Neural cell (in vitro differentiated cells): ENCODE data around the gene NDUFB11. TPM values are rescaled to one million over a fixed set of nuclear protein-coding genes. Genes with fewer than 3 reads are reported as not detected.
"Not testable (repeated sequence)": the region's sequence is repeated elsewhere in the genome, so short reads cannot be mapped to it uniquely, and the experiment has no call there.

Experiments used
- H2AFZ ChIP-seq: fragments of 200-600, 300-800 bp; sonication (generic), shearing (Covaris generic); 2 replicates; pipeline ENCODE4 v1.6.0; 2014; ENCODE audit warnings: low read depth, mild to moderate bottlenecking, antibody characterized with exemption, low read length, moderate library complexity
- H3F3A ChIP-seq: fragments of 200-600 bp; shearing (Covaris generic); 2 replicates; pipeline ENCODE4 v1.6.1; 2016; ENCODE audit warnings: mild to moderate bottlenecking, moderate library complexity, mixed read lengths, antibody characterized with exemption, low read length; ENCODE audit not compliant: insufficient read depth, poor library complexity, severe bottlenecking
- H3K27ac ChIP-seq: fragments of 200-600, 300-800 bp; sonication (generic), shearing (Covaris generic); 2 replicates; pipeline ENCODE4 v1.5.1; 2014; ENCODE audit warnings: mild to moderate bottlenecking, low read length, moderate library complexity
- H3K27me3 ChIP-seq: fragments of 300-800, 200-600 bp; sonication (generic), shearing (Covaris generic); 2 replicates; pipeline ENCODE4 v1.6.0; 2014; ENCODE audit warnings: mild to moderate bottlenecking, low read depth, low read length, moderate library complexity; ENCODE audit not compliant: insufficient read depth
- H3K36me3 ChIP-seq: fragments of 300-800, 200-600 bp; sonication (generic), shearing (Covaris generic); 2 replicates; pipeline ENCODE4 v1.5.1; 2014; ENCODE audit warnings: mild to moderate bottlenecking, antibody characterized with exemption, low read length, moderate library complexity; ENCODE audit not compliant: insufficient read depth
- H3K4me2 ChIP-seq: fragments of 300-800, 200-600 bp; sonication (generic), shearing (Covaris generic); 2 replicates; pipeline ENCODE4 v1.6.0; 2014; ENCODE audit warnings: mild to moderate bottlenecking, low read length
- H3K4me3 ChIP-seq: fragments of 300-800, 200-600 bp; sonication (generic), shearing (Covaris generic); 2 replicates; pipeline ENCODE4 v1.5.1; 2014; ENCODE audit warnings: mild to moderate bottlenecking, low read length, moderate library complexity
- H3K79me2 ChIP-seq: fragments of 200-600 bp; shearing (Covaris generic); replicated peaks from 2 replicates; pipeline ENCODE4 v1.6.0; 2014; ENCODE audit warnings: mild to moderate bottlenecking, low read length, moderate library complexity; ENCODE audit not compliant: insufficient read depth
- H3K9ac ChIP-seq: fragments of 300-800, 200-600 bp; sonication (generic), shearing (Covaris generic); 2 replicates; pipeline ENCODE4 v1.6.1; 2016; ENCODE audit warnings: mild to moderate bottlenecking, low read length, mixed read lengths
- H3K9me2 ChIP-seq: fragments of 200-600 bp; shearing (Covaris generic); 2 replicates; pipeline ENCODE4 v1.6.1; 2016; ENCODE audit warnings: mild to moderate bottlenecking, low read length, mixed read lengths; ENCODE audit not compliant: insufficient read depth
- H3K9me3 ChIP-seq: fragments of 200-600, 300-800 bp; sonication (generic), shearing (Covaris generic); 2 replicates; pipeline ENCODE4 v1.6.1; 2016; ENCODE audit warnings: mild to moderate bottlenecking, mixed run types, low read length, moderate library complexity, mixed read lengths
- H4K20me1 ChIP-seq: fragments of 200-600 bp; shearing (Covaris generic); 2 replicates; pipeline ENCODE4 v1.6.1; 2016; ENCODE audit warnings: mild to moderate bottlenecking, mixed run types; ENCODE audit not compliant: insufficient read depth
- EP300 ChIP-seq: fragments of 450-650 bp; conservative IDR thresholded peaks from 2 replicates; pipeline ENCODE4 v1.6.1; 2014; ENCODE audit warnings: antibody characterized with exemption, mild to moderate bottlenecking, moderate library complexity; ENCODE audit not compliant: poor library complexity, severe bottlenecking
- EZH2 ChIP-seq: fragments of 200-600, 300-800 bp; shearing (Covaris generic), sonication (generic); IDR thresholded peaks from 2 replicates; pipeline ENCODE4 v1.6.1; 2014; ENCODE audit warnings: antibody characterized with exemption, low read length, borderline replicate concordance, mild to moderate bottlenecking; ENCODE audit not compliant: insufficient read depth, poor library complexity, severe bottlenecking
- MXI1 ChIP-seq: fragments of 450-650 bp; conservative IDR thresholded peaks from 2 replicates; pipeline ENCODE4 v1.6.1; 2014; ENCODE audit warnings: antibody characterized with exemption, mild to moderate bottlenecking; ENCODE audit not compliant: poor library complexity, severe bottlenecking
- POLR2AphosphoS5 ChIP-seq: IDR thresholded peaks from 2 replicates; pipeline ENCODE4 v1.6.1; 2012
- RAD21 ChIP-seq: fragments of 450-650 bp; conservative IDR thresholded peaks from 2 replicates; pipeline ENCODE4 v1.6.1; 2014; ENCODE audit warnings: antibody characterized with exemption, mild to moderate bottlenecking, moderate library complexity
- SMC3 ChIP-seq: fragments of 450-650 bp; conservative IDR thresholded peaks from 2 replicates; pipeline ENCODE4 v1.6.1; 2014; ENCODE audit warnings: antibody characterized with exemption, mild to moderate bottlenecking, moderate library complexity; ENCODE audit not compliant: poor library complexity
- TAF1 ChIP-seq: IDR thresholded peaks from 2 replicates; pipeline ENCODE4 v1.6.1; 2012; ENCODE audit warnings: low read depth
- polyA plus RNA-seq: library from polyadenylated mRNA; depleted of rRNA; stranded (reverse); fragments of >200 nt; gene quantifications from 2 replicates; pipeline ENCODE4 v1.2.3, GENCODE V29; 2014
- TF ChIP-seq, protein P1 (sequence below): IDR thresholded peaks from 2 replicates; pipeline ENCODE4 v1.6.1; 2012; ENCODE audit warnings: borderline replicate concordance
- TF ChIP-seq, protein P2 (sequence below): fragments of 450-650 bp; IDR thresholded peaks from 2 replicates; pipeline ENCODE4 v1.5.1; 2014; ENCODE audit warnings: antibody characterized with exemption, mild to moderate bottlenecking, moderate library complexity; ENCODE audit not compliant: poor library complexity, severe bottlenecking

The NDUFB11 gene
- polyA plus RNA-seq, 1 donor from 2014 or later = 184 TPM

DNA sequence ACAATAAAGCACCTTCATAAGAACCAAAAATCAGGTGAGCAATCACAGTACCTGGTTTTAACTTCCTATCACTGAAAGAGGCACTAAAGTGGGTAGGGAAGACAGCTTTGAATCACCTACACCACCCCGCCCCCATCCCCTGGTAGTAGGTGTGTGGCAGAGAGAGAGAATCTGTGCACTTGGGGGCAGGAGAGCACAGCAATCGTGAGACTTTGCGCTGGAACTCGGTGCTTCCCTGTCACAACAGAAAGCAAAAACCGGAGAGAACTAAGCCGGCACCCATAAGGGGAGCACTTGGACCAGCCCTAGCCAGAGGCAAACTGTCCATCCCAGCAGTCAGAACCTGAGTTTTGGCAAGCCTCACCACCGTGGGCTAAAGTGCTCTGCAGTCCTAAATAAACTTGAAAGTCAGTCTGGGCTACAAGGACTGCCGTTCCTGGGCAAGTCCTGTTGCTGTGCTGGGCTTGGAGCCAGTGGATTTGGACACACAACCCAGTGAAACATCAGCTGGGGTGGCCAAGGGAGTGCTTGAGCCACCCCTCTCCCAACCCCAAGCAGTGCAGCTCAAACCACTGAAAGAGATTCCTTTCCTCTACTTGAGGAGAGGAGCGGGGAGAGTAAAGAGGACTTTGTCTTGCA, 32.1 kb downstream of the NDUFB11 start:
- Histone ChIP-seq H3K27ac (no peak overlapping the region), H3K9me2 (no peaks in the 10 kb centered on the region), H3K9me3 (no peaks in the 10 kb centered on the region), H3F3A (no peaks in the 10 kb centered on the region), H3K4me3 (no peak overlapping the region), H3K4me2 (no peak overlapping the region), H3K9ac (no peak overlapping the region), H3K36me3 (no peaks in the 10 kb centered on the region), H4K20me1 (no peaks in the 10 kb centered on the region), H2AFZ (no peak overlapping the region), H3K27me3 (no peaks in the 10 kb centered on the region), H3K79me2 (no peaks in the 10 kb centered on the region)
- TF ChIP-seq TAF1 (no peak), POLR2AphosphoS5 (no peak), EZH2 (no peak), EP300 (no peak), RAD21 (no peak), MXI1 (no peak), SMC3 (no peak)
- TF ChIP-seq, protein P1, sequence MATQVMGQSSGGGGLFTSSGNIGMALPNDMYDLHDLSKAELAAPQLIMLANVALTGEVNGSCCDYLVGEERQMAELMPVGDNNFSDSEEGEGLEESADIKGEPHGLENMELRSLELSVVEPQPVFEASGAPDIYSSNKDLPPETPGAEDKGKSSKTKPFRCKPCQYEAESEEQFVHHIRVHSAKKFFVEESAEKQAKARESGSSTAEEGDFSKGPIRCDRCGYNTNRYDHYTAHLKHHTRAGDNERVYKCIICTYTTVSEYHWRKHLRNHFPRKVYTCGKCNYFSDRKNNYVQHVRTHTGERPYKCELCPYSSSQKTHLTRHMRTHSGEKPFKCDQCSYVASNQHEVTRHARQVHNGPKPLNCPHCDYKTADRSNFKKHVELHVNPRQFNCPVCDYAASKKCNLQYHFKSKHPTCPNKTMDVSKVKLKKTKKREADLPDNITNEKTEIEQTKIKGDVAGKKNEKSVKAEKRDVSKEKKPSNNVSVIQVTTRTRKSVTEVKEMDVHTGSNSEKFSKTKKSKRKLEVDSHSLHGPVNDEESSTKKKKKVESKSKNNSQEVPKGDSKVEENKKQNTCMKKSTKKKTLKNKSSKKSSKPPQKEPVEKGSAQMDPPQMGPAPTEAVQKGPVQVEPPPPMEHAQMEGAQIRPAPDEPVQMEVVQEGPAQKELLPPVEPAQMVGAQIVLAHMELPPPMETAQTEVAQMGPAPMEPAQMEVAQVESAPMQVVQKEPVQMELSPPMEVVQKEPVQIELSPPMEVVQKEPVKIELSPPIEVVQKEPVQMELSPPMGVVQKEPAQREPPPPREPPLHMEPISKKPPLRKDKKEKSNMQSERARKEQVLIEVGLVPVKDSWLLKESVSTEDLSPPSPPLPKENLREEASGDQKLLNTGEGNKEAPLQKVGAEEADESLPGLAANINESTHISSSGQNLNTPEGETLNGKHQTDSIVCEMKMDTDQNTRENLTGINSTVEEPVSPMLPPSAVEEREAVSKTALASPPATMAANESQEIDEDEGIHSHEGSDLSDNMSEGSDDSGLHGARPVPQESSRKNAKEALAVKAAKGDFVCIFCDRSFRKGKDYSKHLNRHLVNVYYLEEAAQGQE = no peak
- TF ChIP-seq, protein P2, sequence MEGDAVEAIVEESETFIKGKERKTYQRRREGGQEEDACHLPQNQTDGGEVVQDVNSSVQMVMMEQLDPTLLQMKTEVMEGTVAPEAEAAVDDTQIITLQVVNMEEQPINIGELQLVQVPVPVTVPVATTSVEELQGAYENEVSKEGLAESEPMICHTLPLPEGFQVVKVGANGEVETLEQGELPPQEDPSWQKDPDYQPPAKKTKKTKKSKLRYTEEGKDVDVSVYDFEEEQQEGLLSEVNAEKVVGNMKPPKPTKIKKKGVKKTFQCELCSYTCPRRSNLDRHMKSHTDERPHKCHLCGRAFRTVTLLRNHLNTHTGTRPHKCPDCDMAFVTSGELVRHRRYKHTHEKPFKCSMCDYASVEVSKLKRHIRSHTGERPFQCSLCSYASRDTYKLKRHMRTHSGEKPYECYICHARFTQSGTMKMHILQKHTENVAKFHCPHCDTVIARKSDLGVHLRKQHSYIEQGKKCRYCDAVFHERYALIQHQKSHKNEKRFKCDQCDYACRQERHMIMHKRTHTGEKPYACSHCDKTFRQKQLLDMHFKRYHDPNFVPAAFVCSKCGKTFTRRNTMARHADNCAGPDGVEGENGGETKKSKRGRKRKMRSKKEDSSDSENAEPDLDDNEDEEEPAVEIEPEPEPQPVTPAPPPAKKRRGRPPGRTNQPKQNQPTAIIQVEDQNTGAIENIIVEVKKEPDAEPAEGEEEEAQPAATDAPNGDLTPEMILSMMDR = no peak

DNA sequence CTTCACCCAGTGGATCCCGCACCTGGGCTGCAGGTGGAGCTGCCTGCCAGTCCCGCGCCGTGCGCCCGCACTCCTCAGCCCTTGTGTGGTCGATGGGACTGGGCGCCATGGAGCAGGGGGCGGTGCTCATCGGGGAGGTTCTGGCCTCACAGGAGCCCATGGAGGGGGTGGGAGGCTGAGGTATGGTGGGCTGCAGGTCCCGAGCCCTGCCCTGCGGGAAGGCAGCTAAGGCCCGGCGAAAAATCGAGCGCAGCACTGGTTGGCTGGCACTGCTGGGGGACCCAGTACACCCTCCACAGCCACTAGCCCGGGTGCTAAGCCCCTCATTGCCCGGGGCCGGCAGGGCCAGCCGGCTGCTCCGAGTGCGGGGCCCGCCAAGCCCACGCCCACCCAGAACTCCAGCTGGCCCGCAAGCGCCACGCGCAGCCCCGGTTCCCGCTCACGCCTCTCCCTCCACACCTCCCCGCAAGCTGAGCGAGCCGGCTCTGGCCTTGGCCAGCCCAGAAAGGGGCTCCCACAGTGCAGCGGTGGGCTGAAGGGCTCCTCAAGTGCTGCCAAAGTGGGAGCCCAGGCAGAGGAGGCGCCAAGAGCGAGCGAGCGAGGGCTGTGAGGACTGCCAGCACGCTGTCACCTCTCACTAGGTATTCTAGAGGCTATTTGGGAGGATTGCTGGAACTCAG, 33.4 kb downstream of the NDUFB11 start:
- not testable (repeated sequence) for H3K27me3 ChIP-seq, H3K4me2 ChIP-seq, H3F3A ChIP-seq, H3K27ac ChIP-seq, H4K20me1 ChIP-seq, H2AFZ ChIP-seq, H3K4me3 ChIP-seq, H3K9me2 ChIP-seq, H3K79me2 ChIP-seq, H3K9me3 ChIP-seq, H3K36me3 ChIP-seq, H3K9ac ChIP-seq
